PC-9 (cell line): ENCODE data around the gene SNCB.

Source experiments
- CTCF ChIP-seq: fragments of 200-600 bp; sonication (generic); conservative IDR thresholded peaks from 2 replicates; pipeline ENCODE4 v1.6.1; 2017; ENCODE audit warnings: mixed run types, antibody characterized with exemption, mild to moderate bottlenecking, moderate library complexity
- EZH2 ChIP-seq: fragments of 200-600 bp; sonication (generic); IDR thresholded peaks from 2 replicates; pipeline ENCODE4 v1.8.0; 2017; ENCODE audit warnings: antibody characterized with exemption, low read depth

- TF ChIP-seq CTCF (no peak), EZH2 (no peak)
These were observed 47.0 kb upstream of the SNCB start for GRCh38 chr5:176677209-176677939.
